CD4-positive, alpha-beta memory T cell (primary cell): ENCODE results near the gene OR52A5. TPM values are rescaled to one million over a fixed set of nuclear protein-coding genes. Genes with fewer than 3 reads are reported as not detected.
"Not testable (repeated sequence)": the region's sequence is repeated elsewhere in the genome, so short reads cannot be mapped to it uniquely, and the experiment has no call there.

ENCODE experiments used
- CTCF ChIA-PET: fragments of 350-600 bp; sonication (Branson Sonifier 250); formaldehyde crosslinking; loops from one replicate; lab custom pipeline; 2021; ENCODE audit warnings: inconsistent platforms; ENCODE audit not compliant: partially characterized antibody; lab: Charles Lee
- POLR2A ChIA-PET: fragments of 350-600 bp; sonication (Branson Sonifier 250); formaldehyde crosslinking; loops from one replicate; lab custom pipeline; 2021; ENCODE audit not compliant: partially characterized antibody; lab: Charles Lee
- DNase-seq, 5 donors: peaks; one replicate each; pipeline versions ENCODE4 v3.0.0 to v3.0.0-alpha.2; 2020 to 2022; ENCODE audit warnings: mixed read lengths in 1 of 5
- H3K27ac ChIP-seq: one replicate; pipeline ENCODE4 v1.7.0; 2013; ENCODE audit warnings: low read depth, low read length
- H3K27me3 ChIP-seq: 2 replicates; pipeline ENCODE4 v1.7.0; 2013; ENCODE audit warnings: mild to moderate bottlenecking, low read length, moderate library complexity; ENCODE audit not compliant: insufficient read depth
- H3K36me3 ChIP-seq: 2 replicates; pipeline ENCODE4 v1.7.0; 2013; ENCODE audit warnings: mild to moderate bottlenecking, low read length, moderate library complexity; ENCODE audit not compliant: insufficient read depth
- H3K4me1 ChIP-seq: 2 replicates; pipeline ENCODE4 v1.7.0; 2013; ENCODE audit warnings: mild to moderate bottlenecking, low read length, moderate library complexity; ENCODE audit not compliant: insufficient read depth
- H3K4me3 ChIP-seq, 2 donors: one replicate each; pipeline ENCODE4 v1.7.0; 2013; ENCODE audit warnings: low read length in 2 of 2, mild to moderate bottlenecking in 1 of 2
- H3K9me3 ChIP-seq, 2 donors: one replicate each; pipeline ENCODE4 v1.7.0; 2013; ENCODE audit warnings: low read length in 2 of 2, control low read depth in 1 of 2; ENCODE audit not compliant: control insufficient read depth in 1 of 2
- H3K27ac Mint-ChIP-seq, 7 donors: one replicate each; pipeline ENCODE4 v1.8.0; 2020 to 2021; ENCODE audit warnings: mixed read lengths in 7 of 7, mild to moderate bottlenecking in 6 of 7, inconsistent platforms in 3 of 7, moderate library complexity in 3 of 7
- H3K27me3 Mint-ChIP-seq, 2 donors: one replicate each; pipeline ENCODE4 v1.8.0; 2020 to 2021; ENCODE audit warnings: mixed read lengths in 2 of 2
- H3K36me3 Mint-ChIP-seq, 2 donors: one replicate each; pipeline ENCODE4 v1.8.0; 2020 to 2021; ENCODE audit warnings: mixed read lengths in 2 of 2, inconsistent platforms in 1 of 2, mild to moderate bottlenecking in 1 of 2
- H3K4me1 Mint-ChIP-seq, 4 donors: one replicate each; pipeline ENCODE4 v1.8.0; 2020 to 2021; ENCODE audit warnings: mixed read lengths in 4 of 4, mild to moderate bottlenecking in 1 of 4
- H3K4me3 Mint-ChIP-seq, 8 donors: one replicate each; pipeline ENCODE4 v1.8.0; 2020 to 2021; ENCODE audit warnings: mixed read lengths in 8 of 8, mild to moderate bottlenecking in 7 of 8, moderate library complexity in 6 of 8, inconsistent platforms in 3 of 8
- H3K9me3 Mint-ChIP-seq, 8 donors: one replicate each; pipeline ENCODE4 v1.8.0; 2020 to 2021; ENCODE audit warnings: mixed read lengths in 8 of 8, mild to moderate bottlenecking in 5 of 8, inconsistent platforms in 3 of 8, moderate library complexity in 1 of 8
- intact Hi-C: fragments of 100-400 bp; cut with micrococcal nuclease; formaldehyde crosslinking; loops from one replicate; pipeline ENCODE4 v1.15.1; 2023
- polyA plus RNA-seq, 2 donors: library from polyadenylated mRNA; unstranded; fragments of 300-500 nt; fragmentation: Illumina TruSeq; gene quantifications; one replicate each; pipeline ENCODE4 v1.2.3, GENCODE V29; 2021
- total RNA-seq, 2 experiments: library from RNA; stranded (reverse); gene quantifications; one replicate each; pipeline ENCODE4 v1.2.3, GENCODE V29; 2021

The OR52A5 gene
- total and polyA plus RNA-seq, 4 experiments from 2014 or later, result not detected

DNA sequence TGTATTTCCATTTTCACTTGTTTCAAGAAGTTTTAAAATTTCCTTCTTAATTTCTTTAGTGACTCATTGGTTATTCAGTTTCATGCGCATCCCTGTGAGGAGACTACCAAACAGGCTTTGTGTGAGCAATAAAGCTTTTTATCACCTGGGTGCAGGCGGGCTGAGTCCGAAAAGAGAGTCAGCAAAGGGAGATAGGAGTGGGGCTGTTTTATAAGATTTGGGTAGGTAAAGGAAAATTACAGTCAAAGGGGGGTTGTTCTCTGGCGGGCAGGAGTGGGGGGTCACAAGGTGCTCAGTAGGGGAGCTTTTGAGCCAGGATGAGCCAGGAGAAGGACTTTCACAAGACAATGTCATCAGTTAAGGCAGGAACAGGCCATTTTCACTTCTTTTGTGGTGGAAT lies 22.1 kb upstream of the OR52A5 start:
- H3K4me1 ChIP-seq, H3K27me3 Mint-ChIP-seq: not testable (repeated sequence)

DNA sequence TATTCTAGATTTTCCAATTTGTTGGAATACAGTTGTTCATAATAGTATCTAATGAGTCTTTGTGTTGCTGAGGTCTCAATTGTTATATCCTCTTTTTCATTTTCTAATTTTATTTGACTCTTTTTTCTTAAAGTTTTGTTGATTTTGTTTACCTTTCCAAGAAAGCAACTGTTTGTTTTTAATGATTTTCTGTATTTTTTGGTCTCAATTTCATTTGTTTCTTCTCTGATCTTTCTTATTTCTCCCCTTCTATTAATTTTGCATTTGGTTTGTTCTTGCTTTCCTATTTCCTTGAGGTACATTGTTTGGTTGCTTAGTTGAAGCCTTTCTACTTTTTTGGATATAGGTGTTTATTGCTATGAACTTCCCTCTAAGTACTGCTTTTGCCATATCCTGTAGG lies 21.6 kb upstream of the OR52A5 start:
- CTCF ChIA-PET, result no interaction called here
- Mint-ChIP-seq H3K4me1 (no peaks in the 10 kb centered on the region), H3K36me3 (no peaks in the 10 kb centered on the region), H3K27me3 (peaks cover 4 to 9% of the 10 kb centered on the region in 2 donors), H3K27ac (no peak overlapping the region), H3K9me3 (peaks cover 0 to 3% (median 0%) of the 10 kb centered on the region in 8 donors), H3K4me3 (no peak overlapping the region)
- DNase-seq, result no peak
- Histone ChIP-seq H3K9me3 (no peaks in the 10 kb centered on the region), H3K27me3 (no peaks in the 10 kb centered on the region), H3K4me3 (no peak overlapping the region), H3K27ac (no peak overlapping the region), H3K4me1 (no peaks in the 10 kb centered on the region), H3K36me3 (no peaks in the 10 kb centered on the region)
- intact Hi-C loops, result no loop called here
- POLR2A ChIA-PET, result no interaction called here

More for the DNA sequence above, 22.1 kb upstream of the OR52A5 start:
- H3K4me1 Mint-ChIP-seq, H3K36me3 Mint-ChIP-seq, H3K9me3 Mint-ChIP-seq, POLR2A ChIA-PET, H3K9me3 ChIP-seq, H3K27ac Mint-ChIP-seq, H3K27ac ChIP-seq, CTCF ChIA-PET, H3K4me3 ChIP-seq, H3K27me3 ChIP-seq, H3K36me3 ChIP-seq, H3K4me3 Mint-ChIP-seq, DNase-seq, intact Hi-C loops: not testable (repeated sequence)

DNA sequence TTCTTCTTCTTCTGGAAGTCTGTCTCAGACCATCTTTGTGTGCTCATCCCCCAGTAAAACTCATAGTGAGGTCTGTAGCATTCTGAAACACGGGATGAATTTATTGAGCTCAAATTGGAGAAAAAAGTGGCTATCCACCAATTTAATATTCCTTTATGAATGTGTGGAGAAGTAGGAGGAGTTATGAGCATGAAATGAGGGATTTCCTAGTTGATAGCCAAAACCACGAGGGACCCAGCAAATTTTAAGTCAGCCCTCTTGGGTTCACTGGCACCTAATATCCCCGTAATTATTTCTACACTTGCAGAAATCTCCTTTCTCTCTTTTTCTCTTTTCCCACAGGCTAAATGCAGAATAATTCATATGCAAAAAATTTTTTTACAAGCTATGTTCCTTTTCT lies 16.5 kb upstream of the OR52A5 start, which contains the start of gene OR52A1:
TSS of gene OR52A1 (minus strand) at position 101 of the 400 bp plus-strand sequence. CDS start 2,388 bp downstream, outside the sequence.
- no peak within 1 kb of the TSS for H3K4me3 ChIP-seq
- H3K27ac ChIP-seq, result no peak within 1 kb of the TSS
- H3K9me3 ChIP-seq, result no peaks in the 10 kb centered on the region
- Mint-ChIP-seq H3K27ac (no peak within 1 kb of the TSS), H3K9me3 (peaks cover 0 to 3% (median 0%) of the 10 kb centered on the region in 8 donors), H3K36me3 (no peaks in the 10 kb centered on the region), H3K4me3 (no peak within 1 kb of the TSS), H3K27me3 (peaks cover 2 to 3% of the 10 kb centered on the region in 2 donors), H3K4me1 (no peaks in the 10 kb centered on the region)
- H3K4me1 ChIP-seq, result no peaks in the 10 kb centered on the region
- POLR2A ChIA-PET, result no interaction called here
- intact Hi-C loops, result no loop called here
- no peak for DNase-seq
- CTCF ChIA-PET, result no interaction called here
- H3K36me3 ChIP-seq, result no peaks in the 10 kb centered on the region
- no peaks in the 10 kb centered on the region for H3K27me3 ChIP-seq

DNA sequence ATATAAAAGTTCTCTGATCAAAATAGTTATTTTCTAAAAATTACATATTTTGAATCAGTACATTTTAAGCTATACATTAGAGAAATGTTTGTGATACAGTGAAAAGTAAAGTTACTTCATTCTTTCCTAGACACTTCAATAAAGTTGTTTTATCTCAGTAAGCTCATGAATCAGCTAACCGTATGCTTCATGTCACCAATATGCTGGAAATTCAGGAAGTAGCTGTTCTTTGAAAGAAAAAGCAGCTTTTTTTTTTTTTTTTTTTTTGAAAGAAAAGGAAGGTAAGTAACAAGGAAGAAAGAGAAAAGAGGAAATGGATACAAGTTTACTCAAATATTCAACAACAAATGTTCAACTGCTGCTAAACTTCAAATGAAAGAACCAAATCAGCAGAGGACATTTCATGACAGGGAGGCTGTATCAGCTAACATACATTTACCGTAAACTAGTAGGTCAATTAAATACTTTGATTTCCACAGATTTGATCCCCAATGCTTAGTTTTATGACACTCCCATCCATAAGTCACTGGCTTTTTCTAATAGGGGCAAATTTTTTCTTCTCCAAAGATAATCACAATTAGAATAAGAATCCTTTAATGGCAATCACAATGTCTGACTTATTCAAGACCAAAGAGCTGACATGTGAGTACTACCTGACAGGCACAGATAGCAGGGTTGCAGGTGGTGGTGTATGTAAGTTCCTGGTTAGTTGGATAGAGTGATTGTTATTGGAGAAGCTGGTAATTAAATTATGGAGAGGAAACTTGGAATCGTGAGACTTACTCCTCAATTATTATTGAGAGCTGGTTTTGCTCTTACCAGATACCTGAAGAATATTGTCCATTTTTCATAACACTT lies 15.6 kb upstream of the OR52A5 start:
- H3K27me3 Mint-ChIP-seq, result peaks cover 0 to 3% of the 10 kb centered on the region in 2 donors
- CTCF ChIA-PET, result no interaction called here

DNA sequence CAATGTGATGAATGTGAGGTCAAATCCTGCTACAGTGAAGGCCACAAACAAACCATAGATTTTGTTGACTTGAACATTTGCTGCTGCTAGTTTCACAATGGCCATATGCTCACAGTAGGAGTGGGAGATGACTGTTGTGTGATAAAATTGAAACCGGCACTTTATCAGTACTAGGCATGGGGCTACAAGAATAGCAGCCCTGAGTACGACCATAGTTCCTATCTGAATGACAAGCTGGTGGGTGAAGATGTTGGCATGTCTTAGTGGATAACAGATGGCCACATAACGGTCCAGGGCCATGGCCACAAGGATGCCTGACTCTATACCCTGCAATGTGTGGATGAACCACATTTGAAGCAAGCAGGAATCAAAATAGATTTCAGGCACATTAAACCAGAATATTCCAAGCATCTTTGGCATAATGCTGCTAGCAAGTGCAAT lies 13.6 kb upstream of the OR52A5 start:
- POLR2A ChIA-PET, result no interaction called here
- no peak overlapping the region for H3K4me3 ChIP-seq
- no peaks in the 10 kb centered on the region for H3K4me1 ChIP-seq
- Mint-ChIP-seq H3K27ac (no peak overlapping the region), H3K4me1 (no peaks in the 10 kb centered on the region), H3K9me3 (no peaks in the 10 kb centered on the region), H3K4me3 (no peak overlapping the region), H3K27me3 (peaks cover 0 to 3% of the 10 kb centered on the region in 2 donors), H3K36me3 (no peaks in the 10 kb centered on the region)
- no peaks in the 10 kb centered on the region for H3K36me3 ChIP-seq
- CTCF ChIA-PET, result no interaction called here
- DNase-seq, result no peak
- intact Hi-C loops, result no loop called here
- no peak overlapping the region for H3K27ac ChIP-seq
- no peaks in the 10 kb centered on the region for H3K9me3 ChIP-seq
- no peaks in the 10 kb centered on the region for H3K27me3 ChIP-seq

More for the DNA sequence above, 15.6 kb upstream of the OR52A5 start:
- peaks cover 0 to 3% (median 0%) of the 10 kb centered on the region in 8 donors for H3K9me3 Mint-ChIP-seq
- Histone ChIP-seq H3K4me3 (no peak overlapping the region), H3K9me3 (no peaks in the 10 kb centered on the region), H3K27ac (no peak overlapping the region), H3K27me3 (no peaks in the 10 kb centered on the region), H3K36me3 (no peaks in the 10 kb centered on the region), H3K4me1 (no peaks in the 10 kb centered on the region)
- no peak overlapping the region for H3K27ac Mint-ChIP-seq
- no peak overlapping the region for H3K4me3 Mint-ChIP-seq
- H3K36me3 Mint-ChIP-seq, result no peaks in the 10 kb centered on the region
- intact Hi-C loops, result no loop called here
- DNase-seq, result no peak
- POLR2A ChIA-PET, result no interaction called here
- no peaks in the 10 kb centered on the region for H3K4me1 Mint-ChIP-seq

DNA sequence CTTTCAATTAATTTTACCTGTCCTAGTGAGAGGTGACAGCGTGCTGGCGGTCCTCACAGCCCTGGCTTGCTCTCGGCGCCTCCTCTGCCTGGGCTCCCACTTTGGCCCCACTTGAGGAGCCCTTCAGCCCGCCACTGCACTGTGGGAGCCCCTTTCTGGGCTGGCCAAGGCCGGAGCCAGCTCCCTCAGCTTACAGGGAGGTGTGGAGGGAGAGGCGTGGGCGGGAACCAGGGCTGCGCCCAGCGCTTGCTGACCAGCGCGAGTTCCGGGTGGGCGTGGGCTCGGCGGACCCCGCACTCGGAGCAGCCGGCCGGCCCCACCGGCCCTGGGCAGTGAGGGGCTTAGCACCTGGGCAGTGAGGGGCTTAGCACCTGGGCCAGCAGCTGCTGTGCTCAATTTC lies 6.0 kb upstream of the OR52A5 start:
- H3K27ac ChIP-seq, CTCF ChIA-PET, H3K4me1 Mint-ChIP-seq, H3K4me1 ChIP-seq, POLR2A ChIA-PET, H3K36me3 Mint-ChIP-seq, H3K36me3 ChIP-seq, intact Hi-C loops, H3K27me3 ChIP-seq, DNase-seq, H3K9me3 Mint-ChIP-seq, H3K27me3 Mint-ChIP-seq, H3K9me3 ChIP-seq, H3K4me3 Mint-ChIP-seq, H3K27ac Mint-ChIP-seq, H3K4me3 ChIP-seq: not testable (repeated sequence)

DNA sequence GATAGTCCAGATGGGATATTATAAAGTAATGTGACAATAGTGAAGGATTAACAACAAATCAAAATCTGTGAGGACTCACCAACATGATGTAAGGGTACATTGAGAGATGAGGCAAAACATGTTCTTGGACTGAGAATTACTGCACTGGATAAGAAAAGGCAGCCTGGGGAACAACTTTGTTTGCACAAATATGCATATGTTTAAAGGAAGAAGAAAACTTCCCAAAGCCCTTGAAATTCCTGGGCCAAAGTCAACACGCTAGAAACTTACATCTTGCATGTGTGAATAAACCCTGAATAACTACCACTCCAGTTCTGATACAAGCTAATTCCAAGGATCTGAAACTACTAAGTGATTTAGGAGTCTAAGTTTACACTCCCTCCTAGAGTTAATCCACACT lies 1.1 kb downstream of the OR52A5 start:
- H3K27me3 Mint-ChIP-seq, result peaks cover 0 to 2% of the 10 kb centered on the region in 2 donors
- no peaks in the 10 kb centered on the region for H3K4me1 Mint-ChIP-seq
- ChIA-PET POLR2A (no interaction called here), CTCF (no interaction called here)
- Histone ChIP-seq H3K4me1 (no peaks in the 10 kb centered on the region), H3K36me3 (no peaks in the 10 kb centered on the region), H3K27ac (no peak overlapping the region), H3K4me3 (no peak overlapping the region), H3K27me3 (no peaks in the 10 kb centered on the region), H3K9me3 (no peaks in the 10 kb centered on the region)
- no peaks in the 10 kb centered on the region for H3K9me3 Mint-ChIP-seq
- no peaks in the 10 kb centered on the region for H3K36me3 Mint-ChIP-seq
- no peak overlapping the region for H3K27ac Mint-ChIP-seq
- DNase-seq, result no peak
- H3K4me3 Mint-ChIP-seq, result no peak overlapping the region
- intact Hi-C loops, result no loop called here
